Cardiac muscle cell (in vitro differentiated cells and primary cell): ENCODE results near the gene GCNT2. TPM values are rescaled to one million over a fixed set of nuclear protein-coding genes. Genes with fewer than 3 reads are reported as not detected.
"Not testable (repeated sequence)": the region's sequence is repeated elsewhere in the genome, so short reads cannot be mapped to it uniquely, and the experiment has no call there.

Experiments used
- DNase-seq, 2 donors: peaks; one replicate each; pipeline versions ENCODE4 v3.0.0 to v3.0.0-alpha.2; 2010 to 2017; ENCODE audit warnings: low read depth in 1 of 2, low spot score in 1 of 2
- H3K27ac ChIP-seq: fragments of 200-600 bp; sonication (generic); 2 replicates; pipeline ENCODE4 v1.5.1; 2016
- H3K27me3 ChIP-seq: fragments of 200-600 bp; sonication (generic); 2 replicates; pipeline ENCODE4 v1.6.0; 2016; ENCODE audit warnings: control low read depth
- H3K36me3 ChIP-seq: fragments of 200-600 bp; sonication (generic); 2 replicates; pipeline ENCODE4 v1.5.1; 2016; ENCODE audit warnings: control low read depth
- H3K4me1 ChIP-seq: fragments of 200-600 bp; sonication (generic); 2 replicates; pipeline ENCODE4 v1.8.1; 2017; ENCODE audit warnings: low read depth, mild to moderate bottlenecking, mixed run types
- H3K4me3 ChIP-seq: fragments of 200-600 bp; sonication (generic); 2 replicates; pipeline ENCODE4 v1.5.1; 2016; ENCODE audit warnings: mild to moderate bottlenecking
- H3K9me3 ChIP-seq: fragments of 200-600 bp; sonication (generic); 2 replicates; pipeline ENCODE4 v1.5.1; 2017; ENCODE audit warnings: low read depth, mild to moderate bottlenecking, control low read depth
- CTCF ChIP-seq: IDR thresholded peaks from 2 replicates; pipeline ENCODE4 v1.5.1; 2012; ENCODE audit warnings: low read depth, mild to moderate bottlenecking, low read length
- polyA plus RNA-seq: library from polyadenylated mRNA; unstranded; fragments of >200 nt; fragmentation: Nextera tagmentation; extraction: Ambion mirVana; gene quantifications from 2 replicates; pipeline ENCODE4 v1.2.1, GENCODE V29; 2016
- total RNA-seq: library from RNA; depleted of rRNA; stranded (reverse); fragments of >200 nt; gene quantifications from 2 replicates; pipeline ENCODE4 v1.2.3, GENCODE V29; 2016

Gene GCNT2
- total and polyA plus RNA-seq, 2 experiments from 2014 or later = 21.4 to 27.3 TPM

GRCh38 chr6:10491463-10491862, 29.7 kb upstream of the GCNT2 start:
- no peaks in the 10 kb centered on the region for H3K9me3 ChIP-seq
- no peak for TF ChIP-seq CTCF
- H3K27me3 ChIP-seq = no peaks in the 10 kb centered on the region
- no peak overlapping the region for H3K4me3 ChIP-seq
- H3K36me3 ChIP-seq = no peaks in the 10 kb centered on the region
- H3K27ac ChIP-seq = no peak overlapping the region
- no peaks in the 10 kb centered on the region for H3K4me1 ChIP-seq
- no peak for DNase-seq

GRCh38 chr6:10491905-10492304, 29.2 kb upstream of the GCNT2 start:
- not testable (repeated sequence) for H3K9me3 ChIP-seq, H3K27ac ChIP-seq, DNase-seq, H3K27me3 ChIP-seq, H3K4me3 ChIP-seq, H3K4me1 ChIP-seq, H3K36me3 ChIP-seq

- no peaks in the 10 kb centered on the region for H3K36me3 ChIP-seq
- no peak overlapping the region for H3K4me3 ChIP-seq
- H3K9me3 ChIP-seq = no peaks in the 10 kb centered on the region
- DNase-seq = no peak
- no peaks in the 10 kb centered on the region for H3K4me1 ChIP-seq
- no peak for TF ChIP-seq CTCF
- no peak overlapping the region for H3K27ac ChIP-seq
- H3K27me3 ChIP-seq = no peaks in the 10 kb centered on the region
Observed at GRCh38 chr6:10495029-10495428, 26.1 kb upstream of the GCNT2 start.

GRCh38 chr6:10505529-10505928, 15.6 kb upstream of the GCNT2 start:
- Histone ChIP-seq H3K27ac (no peak overlapping the region), H3K4me1 (no peaks in the 10 kb centered on the region), H3K36me3 (no peaks in the 10 kb centered on the region), H3K9me3 (no peaks in the 10 kb centered on the region), H3K27me3 (no peaks in the 10 kb centered on the region), H3K4me3 (no peak overlapping the region)
- no peak for DNase-seq
- no peak for TF ChIP-seq CTCF

DNA sequence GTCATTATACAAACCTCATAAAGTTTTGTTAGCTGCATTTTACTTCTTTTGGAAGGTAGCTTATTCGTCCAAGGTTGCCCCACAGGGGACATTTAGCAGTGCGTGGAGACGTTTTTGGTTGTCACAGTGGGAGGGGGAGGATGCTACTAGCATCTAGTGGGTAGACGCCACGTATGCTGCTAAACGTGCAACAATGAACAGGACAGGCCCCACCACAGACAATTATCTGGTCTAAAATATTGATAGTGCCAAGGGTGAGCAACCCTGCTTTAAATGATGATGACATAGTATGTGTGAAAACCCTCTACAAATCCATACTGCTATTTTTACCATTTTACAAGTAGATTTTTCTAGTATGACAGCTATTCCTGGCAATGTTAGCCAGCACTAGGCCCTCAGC, 13.9 kb upstream of the GCNT2 start:
- Histone ChIP-seq H3K4me1 (peaks cover 13% of the 10 kb centered on the region), H3K9me3 (no peaks in the 10 kb centered on the region), H3K27me3 (no peaks in the 10 kb centered on the region), H3K27ac (no peak overlapping the region), H3K36me3 (no peaks in the 10 kb centered on the region), H3K4me3 (no peak overlapping the region)
- TF ChIP-seq CTCF = no peak
- no peak for DNase-seq

GRCh38 chr6:10507715-10508114, 13.4 kb upstream of the GCNT2 start:
- H3K27me3 ChIP-seq = no peaks in the 10 kb centered on the region
- H3K27ac ChIP-seq = no peak overlapping the region
- H3K9me3 ChIP-seq = no peaks in the 10 kb centered on the region
- no peaks in the 10 kb centered on the region for H3K36me3 ChIP-seq
- H3K4me3 ChIP-seq = no peak overlapping the region
- peaks cover 13% of the 10 kb centered on the region for H3K4me1 ChIP-seq
- no peak for TF ChIP-seq CTCF
- no peak for DNase-seq
